ENCODE measurements around the gene MAPK4. TPM values are rescaled to one million over a fixed set of nuclear protein-coding genes. Genes with fewer than 3 reads are reported as not detected.

MAPK4 gene
- total RNA-seq, 1 experiment from 2014 or later, result 0.21 TPM

DNA sequence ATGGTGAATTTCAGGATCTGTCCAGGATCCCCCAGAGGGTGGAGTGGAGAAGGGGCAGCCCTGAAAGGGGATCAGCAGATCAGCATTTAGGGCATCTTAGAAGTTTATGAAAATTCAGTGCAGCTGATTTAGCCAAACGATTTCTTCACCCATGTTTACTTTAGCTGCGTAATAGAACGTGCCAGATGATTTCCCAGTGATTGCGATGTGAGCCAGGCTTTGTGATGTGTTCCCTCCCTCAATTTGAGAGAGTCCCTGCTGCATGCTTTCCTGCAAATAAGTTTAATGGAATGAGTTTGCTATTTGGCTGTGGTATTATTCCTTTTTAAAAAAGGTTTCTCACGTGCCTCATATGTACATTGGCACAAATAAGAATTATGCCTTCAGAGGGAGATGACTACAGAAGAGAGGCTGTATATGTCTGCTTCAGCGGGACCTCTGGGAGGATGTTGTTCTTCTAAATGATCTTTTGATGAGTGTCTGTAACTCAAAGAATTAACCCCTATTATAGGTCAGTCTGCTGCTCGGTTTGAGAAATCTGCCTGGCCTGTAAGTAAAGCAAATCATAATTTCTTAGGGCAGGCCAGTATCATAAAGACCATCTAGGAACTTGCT is 148.1 kb downstream of the MAPK4 start:
- ChIA-PET POLR2A (interaction anchor here (0.6 kb wide), 1 partner anchor 126 kb away, joined by 3 read pairs; no protein-coding TSS in a partner anchor), CTCF (no interaction called here)
- H3K36me3 Mint-ChIP-seq (ENCODE audit: insufficient read depth, unreplicated experiment), result no peaks in the 10 kb centered on the region
- DNase-seq (ENCODE audit: unreplicated experiment), result peak; percentile 51
- BruUV-seq (replicated peaks), result no TSS peak
- H3K9me3 Mint-ChIP-seq (ENCODE audit: unreplicated experiment), result no peaks in the 10 kb centered on the region
- intact Hi-C loops (cut with micrococcal nuclease), result no loop called here
- H3K27me3 Mint-ChIP-seq (ENCODE audit: insufficient read depth, unreplicated experiment), result peaks cover 17% of the 10 kb centered on the region
- no peaks in the 10 kb centered on the region for H3K4me1 Mint-ChIP-seq (ENCODE audit: insufficient read depth, unreplicated experiment)
- H3K4me3 Mint-ChIP-seq (ENCODE audit: unreplicated experiment), result no peak overlapping the region
- no peak overlapping the region for H3K27ac Mint-ChIP-seq (ENCODE audit: low read depth, unreplicated experiment)
- TF ChIP-seq, protein P1, sequence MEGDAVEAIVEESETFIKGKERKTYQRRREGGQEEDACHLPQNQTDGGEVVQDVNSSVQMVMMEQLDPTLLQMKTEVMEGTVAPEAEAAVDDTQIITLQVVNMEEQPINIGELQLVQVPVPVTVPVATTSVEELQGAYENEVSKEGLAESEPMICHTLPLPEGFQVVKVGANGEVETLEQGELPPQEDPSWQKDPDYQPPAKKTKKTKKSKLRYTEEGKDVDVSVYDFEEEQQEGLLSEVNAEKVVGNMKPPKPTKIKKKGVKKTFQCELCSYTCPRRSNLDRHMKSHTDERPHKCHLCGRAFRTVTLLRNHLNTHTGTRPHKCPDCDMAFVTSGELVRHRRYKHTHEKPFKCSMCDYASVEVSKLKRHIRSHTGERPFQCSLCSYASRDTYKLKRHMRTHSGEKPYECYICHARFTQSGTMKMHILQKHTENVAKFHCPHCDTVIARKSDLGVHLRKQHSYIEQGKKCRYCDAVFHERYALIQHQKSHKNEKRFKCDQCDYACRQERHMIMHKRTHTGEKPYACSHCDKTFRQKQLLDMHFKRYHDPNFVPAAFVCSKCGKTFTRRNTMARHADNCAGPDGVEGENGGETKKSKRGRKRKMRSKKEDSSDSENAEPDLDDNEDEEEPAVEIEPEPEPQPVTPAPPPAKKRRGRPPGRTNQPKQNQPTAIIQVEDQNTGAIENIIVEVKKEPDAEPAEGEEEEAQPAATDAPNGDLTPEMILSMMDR (IDR thresholded peaks at IDR 0.05; ENCODE audit: unreplicated experiment), result no peak

DNA sequence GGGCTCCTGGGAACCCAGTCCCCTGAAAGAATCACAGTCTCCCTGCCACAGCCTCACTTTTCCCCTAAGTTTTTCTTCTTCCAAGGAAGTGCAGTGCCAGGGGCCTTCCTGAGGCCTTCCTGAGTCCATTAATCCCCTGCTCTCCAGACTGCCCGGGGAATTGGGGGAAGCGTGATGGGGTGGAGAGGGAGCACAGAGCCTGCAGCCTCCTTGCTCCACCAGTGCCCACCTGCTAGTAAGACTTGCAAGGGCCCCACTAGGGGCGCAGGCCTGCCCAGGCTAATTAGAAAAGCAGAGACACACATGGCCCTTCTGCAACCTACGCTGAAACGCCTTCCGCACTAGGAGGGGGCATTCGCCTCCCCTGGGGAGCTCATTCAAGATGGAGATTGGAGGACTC is 149.3 kb downstream of the MAPK4 start:
- Mint-ChIP-seq H3K9me3 (ENCODE audit: unreplicated experiment) (no peaks in the 10 kb centered on the region), H3K27ac (ENCODE audit: low read depth, unreplicated experiment) (no peak overlapping the region), H3K4me3 (ENCODE audit: unreplicated experiment) (no peak overlapping the region), H3K4me1 (ENCODE audit: insufficient read depth, unreplicated experiment) (no peaks in the 10 kb centered on the region), H3K36me3 (ENCODE audit: insufficient read depth, unreplicated experiment) (no peaks in the 10 kb centered on the region), H3K27me3 (ENCODE audit: insufficient read depth, unreplicated experiment) (peaks cover 28% of the 10 kb centered on the region)
- POLR2A ChIA-PET, result interaction anchor here (0.6 kb wide), 1 partner anchor 848 kb away, joined by 3 read pairs; no protein-coding TSS in a partner anchor
- intact Hi-C loops (cut with micrococcal nuclease), result no loop called here
- TF ChIP-seq, protein P1 (IDR thresholded peaks at IDR 0.05; ENCODE audit: unreplicated experiment), result no peak
- no TSS peak for BruUV-seq (replicated peaks)
- no peak for DNase-seq (ENCODE audit: unreplicated experiment)
- CTCF ChIA-PET, result no interaction called here

DNA sequence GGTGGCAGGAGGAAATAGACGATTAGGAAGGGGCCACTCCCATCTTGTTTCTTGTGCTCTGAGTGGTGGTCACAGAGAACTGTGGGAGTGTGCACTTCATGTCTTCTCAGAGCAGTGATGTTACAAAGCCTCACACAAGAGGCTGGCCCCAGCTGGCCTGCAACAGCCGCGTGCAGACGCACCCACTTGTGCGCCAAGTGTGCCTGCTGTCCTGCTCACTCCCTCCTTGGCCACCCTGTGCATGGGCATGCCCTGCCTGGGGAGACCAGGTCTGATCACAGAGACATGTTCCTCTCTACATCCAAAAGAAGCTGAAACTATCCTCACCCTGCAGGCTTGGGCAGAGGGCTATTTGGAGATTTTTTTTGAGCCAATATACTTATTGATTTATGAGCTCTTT is 151.5 kb downstream of the MAPK4 start:
- TF ChIP-seq, protein P1 (IDR thresholded peaks at IDR 0.05; ENCODE audit: unreplicated experiment), result no peak
- peaks cover 9% of the 10 kb centered on the region for H3K4me1 Mint-ChIP-seq (ENCODE audit: insufficient read depth, unreplicated experiment)
- no peaks in the 10 kb centered on the region for H3K36me3 Mint-ChIP-seq (ENCODE audit: insufficient read depth, unreplicated experiment)
- DNase-seq (ENCODE audit: unreplicated experiment), result no peak
- H3K27me3 Mint-ChIP-seq (ENCODE audit: insufficient read depth, unreplicated experiment), result peaks cover 28% of the 10 kb centered on the region
- CTCF ChIA-PET, result interaction anchor here (0.6 to 1.1 kb wide), 3 partner anchors 11 to 1469 kb away, joined by 3 to 5 read pairs (median 4); no protein-coding TSS in a partner anchor
- no TSS peak for BruUV-seq (replicated peaks)
- no peak overlapping the region for H3K4me3 Mint-ChIP-seq (ENCODE audit: unreplicated experiment)
- H3K27ac Mint-ChIP-seq (ENCODE audit: low read depth, unreplicated experiment), result no peak overlapping the region
- H3K9me3 Mint-ChIP-seq (ENCODE audit: unreplicated experiment), result peaks cover 8% of the 10 kb centered on the region
- POLR2A ChIA-PET, result interaction anchor here (0.7 kb wide), 1 partner anchor 23 kb away, joined by 3 read pairs; no protein-coding TSS in a partner anchor
- intact Hi-C loops (cut with micrococcal nuclease), result no loop called here

GRCh38 chr18:50715919-50716318 is 156.0 kb downstream of the MAPK4 start:
- ChIA-PET CTCF (no interaction called here), POLR2A (interaction anchor here (1.1 kb wide), 1 partner anchor 13 kb away, joined by 4 read pairs; no protein-coding TSS in a partner anchor)
- DNase-seq (ENCODE audit: unreplicated experiment), result peak; percentile 75
- no peak overlapping the region for H3K27ac Mint-ChIP-seq (ENCODE audit: low read depth, unreplicated experiment)
- H3K4me1 Mint-ChIP-seq (ENCODE audit: insufficient read depth, unreplicated experiment), result peaks cover 16% of the 10 kb centered on the region
- no peaks in the 10 kb centered on the region for H3K36me3 Mint-ChIP-seq (ENCODE audit: insufficient read depth, unreplicated experiment)
- intact Hi-C loops (cut with micrococcal nuclease), result no loop called here
- H3K9me3 Mint-ChIP-seq (ENCODE audit: unreplicated experiment), result peaks cover 8% of the 10 kb centered on the region
- no TSS peak for BruUV-seq (replicated peaks)
- TF ChIP-seq, protein P1 (IDR thresholded peaks at IDR 0.05; ENCODE audit: unreplicated experiment), result no peak
- H3K4me3 Mint-ChIP-seq (ENCODE audit: unreplicated experiment), result no peak overlapping the region
- peaks cover 28% of the 10 kb centered on the region for H3K27me3 Mint-ChIP-seq (ENCODE audit: insufficient read depth, unreplicated experiment)
